GM19328 (cell line): ENCODE data around the gene IGDCC3.

Source experiments
- ATAC-seq: cut with Tn5 transposase; IDR thresholded peaks from one replicate; pipeline ENCODE4 v1.9.1; 2021; ENCODE audit warnings: mild to moderate bottlenecking, moderate library complexity; ENCODE audit not compliant: unreplicated experiment

Gene IGDCC3

DNA sequence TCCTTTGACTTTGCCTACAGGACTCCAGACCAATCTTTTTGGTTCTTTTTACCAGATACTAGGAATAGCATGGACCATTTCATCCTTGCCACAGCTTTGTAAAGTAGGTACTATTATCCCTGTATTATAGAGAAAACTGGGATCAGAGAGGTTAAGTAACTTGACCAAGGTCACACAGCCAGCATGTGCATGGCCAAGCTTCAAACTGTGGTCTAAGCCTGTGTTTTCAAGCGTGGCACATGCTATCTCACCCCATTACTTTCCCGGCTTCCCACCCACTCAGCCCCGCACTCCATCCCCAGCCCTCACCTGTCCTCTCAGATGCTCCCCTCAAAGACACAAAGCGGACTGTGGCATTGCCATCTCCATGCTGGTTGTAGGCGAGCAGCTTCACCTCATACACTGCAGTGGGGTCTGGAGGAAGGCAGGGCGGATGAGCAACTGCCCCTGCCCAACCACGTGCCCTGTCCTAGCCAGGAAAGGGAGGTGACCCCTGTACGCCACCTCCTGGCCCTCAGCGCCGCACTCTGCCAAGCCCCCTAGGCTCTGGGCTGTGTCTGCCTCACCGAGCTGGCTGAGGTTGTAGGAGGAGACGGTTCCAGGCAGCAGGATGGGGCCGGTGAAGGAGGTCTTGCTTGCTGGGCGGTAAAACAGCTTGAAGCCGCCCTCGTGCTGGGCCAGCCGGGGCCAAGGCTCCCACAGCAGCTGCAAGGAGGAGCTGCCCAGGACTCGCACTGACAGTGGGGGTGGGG lies 47.6 kb downstream of the IGDCC3 start:
- no peak for ATAC-seq

DNA sequence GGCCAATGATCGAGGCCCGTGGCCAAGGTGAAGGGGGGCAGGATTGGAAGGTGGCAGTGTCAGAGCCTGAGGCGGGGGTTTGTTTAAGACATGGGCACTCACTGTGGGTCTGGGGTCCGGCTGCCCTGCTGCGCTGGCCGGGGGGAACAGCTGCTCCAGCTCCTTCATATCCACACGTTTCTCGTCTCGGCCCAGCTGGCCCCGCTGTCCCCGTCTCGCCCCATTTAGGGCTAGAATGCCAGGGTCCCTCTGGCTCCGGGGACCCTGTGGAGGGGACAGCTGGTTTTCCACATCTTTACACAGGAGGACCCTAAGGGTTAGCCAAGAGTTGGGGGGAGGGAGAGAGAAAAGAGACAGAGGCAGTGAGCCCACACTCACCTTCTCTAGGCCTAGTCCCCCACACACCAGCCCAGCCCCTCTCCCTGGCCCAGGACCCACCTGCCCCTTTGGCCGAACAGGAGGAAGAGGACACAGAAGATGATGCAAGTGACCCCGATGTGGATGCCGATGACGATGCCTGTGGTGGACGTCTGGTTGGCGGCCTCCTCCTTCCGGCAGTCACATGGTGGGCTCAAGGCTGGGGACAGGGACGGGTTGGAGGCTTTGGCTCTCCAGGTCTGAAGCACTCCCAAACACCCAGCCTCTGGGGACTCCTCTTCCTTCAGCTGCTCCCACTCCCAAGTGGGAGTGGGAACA lies 48.4 kb downstream of the IGDCC3 start:
- ATAC-seq: no peak

- ATAC-seq: no peak
These were observed 49.1 kb downstream of the IGDCC3 start for GRCh38 chr15:65328506-65329287.

DNA sequence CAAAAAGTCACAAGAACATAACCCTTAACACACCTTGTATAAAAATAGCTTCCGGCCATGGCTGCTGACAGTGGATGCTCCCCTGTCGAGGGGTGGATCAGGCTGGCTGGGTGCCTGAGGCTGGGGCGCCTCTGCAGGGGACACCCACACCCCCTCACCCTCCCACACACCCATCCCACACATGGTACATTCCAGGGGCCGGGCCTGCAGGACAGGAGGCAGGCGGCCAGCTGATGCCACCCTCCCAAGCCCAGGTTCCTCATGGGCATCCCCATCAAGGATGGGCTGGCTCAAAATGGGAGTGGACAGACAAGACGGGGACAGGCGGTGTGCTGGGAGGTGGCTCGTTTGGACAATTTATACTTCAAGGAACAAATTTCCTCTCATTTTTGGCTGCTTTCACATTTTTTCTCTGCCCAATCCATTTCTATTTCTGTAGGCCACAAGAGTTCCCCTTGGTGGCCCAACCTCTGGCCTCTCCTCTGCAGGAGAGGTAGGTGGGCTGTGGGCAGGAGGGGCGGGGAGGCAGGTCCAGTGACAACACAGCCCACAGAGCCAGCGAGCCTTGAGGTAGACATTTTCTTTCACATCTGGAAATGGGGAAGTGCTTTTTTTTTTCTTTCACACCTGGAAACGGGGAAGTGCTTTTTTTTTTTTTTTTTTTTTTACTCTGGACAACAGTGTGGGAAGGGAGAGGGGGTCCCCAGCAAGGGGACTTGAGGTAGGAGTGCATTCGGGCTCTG lies 50.0 kb downstream of the IGDCC3 start:
- no peak for ATAC-seq

GRCh38 chr15:65326818-65327217 lies 51.0 kb downstream of the IGDCC3 start:
- ATAC-seq: no peak

DNA sequence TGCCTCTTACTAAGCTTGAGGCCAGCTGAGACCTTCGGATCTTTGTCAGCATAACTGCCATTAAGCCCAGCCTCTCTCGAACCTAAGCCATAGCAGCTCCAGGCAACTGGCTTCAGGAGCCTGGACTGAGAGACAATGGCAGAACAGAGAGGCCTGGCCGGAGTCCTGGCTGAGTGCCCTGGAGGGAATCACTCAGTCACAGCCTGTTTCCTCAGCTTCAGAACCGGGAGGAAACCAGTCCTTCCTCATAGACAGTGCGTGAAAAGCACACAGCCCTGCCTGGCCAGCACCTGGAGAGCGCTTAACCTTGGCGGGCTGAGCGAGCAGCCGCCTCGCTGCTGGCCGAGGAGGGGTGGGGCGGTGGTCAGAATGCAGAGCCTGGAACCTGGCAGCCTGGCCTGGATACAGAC lies 51.7 kb downstream of the IGDCC3 start:
- ATAC-seq: no peak

- ATAC-seq: no peak
These were observed 54.7 kb downstream of the IGDCC3 start for GRCh38 chr15:65323071-65323511.

DNA sequence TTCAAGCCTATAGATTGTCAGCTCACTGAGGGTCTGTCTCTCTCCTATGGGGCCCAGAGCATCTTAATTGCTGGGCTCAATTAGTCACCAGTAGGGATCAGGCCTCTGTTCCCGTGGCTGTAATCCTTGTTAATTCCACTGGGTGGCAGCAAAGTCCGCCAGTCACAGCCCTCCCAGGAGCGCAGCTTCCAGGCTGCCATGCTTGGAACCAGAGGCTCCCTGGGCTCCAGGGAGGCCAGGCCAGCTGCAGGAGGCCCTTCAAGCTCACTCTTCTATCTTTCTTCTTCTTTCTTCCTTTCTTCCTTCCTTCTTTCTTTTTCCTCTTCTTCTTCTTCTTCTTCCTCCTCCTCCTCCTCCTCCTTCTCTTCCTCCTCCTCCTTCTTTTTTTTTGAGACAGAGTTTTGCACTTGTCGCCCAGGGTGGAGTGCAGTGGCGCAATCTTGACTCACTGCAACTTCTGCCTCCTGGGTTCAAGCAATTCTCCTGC lies 58.9 kb downstream of the IGDCC3 start:
- ATAC-seq: no peak

- no peak for ATAC-seq
These were observed 65.3 kb downstream of the IGDCC3 start for GRCh38 chr15:65312400-65312916.

GRCh38 chr15:65311760-65312159 lies 66.0 kb downstream of the IGDCC3 start:
- ATAC-seq: no peak

GRCh38 chr15:65310431-65311137 lies 67.2 kb downstream of the IGDCC3 start:
- ATAC-seq: no peak

GRCh38 chr15:65309882-65310418 lies 67.9 kb downstream of the IGDCC3 start:
- ATAC-seq: no peak

DNA sequence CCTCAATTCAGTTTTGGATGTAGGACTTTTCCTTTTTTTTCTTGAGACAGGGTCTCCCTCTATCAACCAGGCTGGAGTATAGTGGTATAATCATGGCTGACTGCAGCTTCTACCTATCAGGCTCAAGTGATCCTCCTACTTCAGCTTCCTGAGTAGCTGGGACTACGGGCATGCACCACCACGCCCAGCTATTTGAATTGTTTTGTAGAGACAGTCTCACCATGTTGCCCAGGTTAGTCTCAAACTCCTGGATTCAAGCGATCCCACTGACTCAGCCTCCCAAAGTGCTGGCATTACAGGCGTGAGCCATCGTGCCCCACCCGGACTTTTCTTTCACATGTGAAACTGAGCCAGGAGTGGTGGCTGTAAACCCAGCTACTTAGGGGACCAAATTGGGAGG lies 69.8 kb downstream of the IGDCC3 start:
- no peak for ATAC-seq

- no peak for ATAC-seq
These were observed 71.3 kb downstream of the IGDCC3 start for GRCh38 chr15:65306551-65306950.

DNA sequence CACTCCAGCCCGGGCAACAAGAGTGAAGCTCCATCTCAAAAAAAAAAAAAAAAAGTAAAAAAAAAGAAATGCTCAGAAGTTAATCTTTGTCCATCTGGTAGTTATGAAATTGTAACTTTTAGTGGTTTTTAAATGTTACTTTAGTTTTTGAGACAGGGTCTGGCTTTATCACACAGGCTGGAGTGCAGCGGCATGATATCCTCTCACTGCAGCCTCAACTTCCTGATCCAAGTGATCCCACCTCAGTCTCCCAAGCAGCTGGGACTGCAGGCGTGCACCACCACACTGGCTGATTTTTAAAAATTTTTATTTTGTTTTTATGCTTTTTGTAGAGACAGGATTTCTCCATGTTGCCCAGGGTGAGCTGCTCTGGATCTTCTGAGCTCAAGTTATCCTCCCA lies 72.0 kb downstream of the IGDCC3 start:
- ATAC-seq: no peak

DNA sequence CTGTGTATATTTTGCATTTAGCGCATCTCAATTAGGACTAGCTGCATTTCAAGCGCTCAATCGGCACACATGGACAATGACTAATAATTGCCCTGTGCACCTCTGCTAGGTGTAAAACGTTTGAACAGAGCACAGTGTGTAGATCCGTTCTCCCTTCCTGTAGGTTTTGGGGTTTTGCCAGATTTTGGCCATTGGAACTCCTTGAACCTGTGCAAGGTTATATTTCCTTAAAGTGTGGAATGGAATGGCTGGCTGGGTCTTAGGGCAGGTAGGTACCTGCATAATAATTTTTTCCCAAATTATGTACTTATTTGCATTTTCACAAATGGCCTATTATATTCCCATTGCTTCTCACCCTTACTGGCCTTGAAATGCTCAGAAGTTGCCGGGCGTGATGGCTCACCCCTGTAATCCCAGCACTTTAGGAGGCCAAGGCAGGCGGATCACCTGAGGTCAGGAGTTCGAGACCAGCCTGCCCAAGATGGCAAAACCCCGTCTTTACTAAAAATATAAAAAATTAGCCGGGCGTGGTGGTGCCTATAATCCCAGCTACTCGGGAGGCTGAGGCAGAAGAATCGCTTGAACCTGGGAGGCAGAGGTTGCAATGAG lies 72.5 kb downstream of the IGDCC3 start:
- no peak for ATAC-seq

GRCh38 chr15:65304381-65305149 lies 73.2 kb downstream of the IGDCC3 start, which contains the start of gene RNU5B-1:
TSS of gene RNU5B-1 (plus strand) at chr15:65304677.
- peak; percentile 57 for ATAC-seq

DNA sequence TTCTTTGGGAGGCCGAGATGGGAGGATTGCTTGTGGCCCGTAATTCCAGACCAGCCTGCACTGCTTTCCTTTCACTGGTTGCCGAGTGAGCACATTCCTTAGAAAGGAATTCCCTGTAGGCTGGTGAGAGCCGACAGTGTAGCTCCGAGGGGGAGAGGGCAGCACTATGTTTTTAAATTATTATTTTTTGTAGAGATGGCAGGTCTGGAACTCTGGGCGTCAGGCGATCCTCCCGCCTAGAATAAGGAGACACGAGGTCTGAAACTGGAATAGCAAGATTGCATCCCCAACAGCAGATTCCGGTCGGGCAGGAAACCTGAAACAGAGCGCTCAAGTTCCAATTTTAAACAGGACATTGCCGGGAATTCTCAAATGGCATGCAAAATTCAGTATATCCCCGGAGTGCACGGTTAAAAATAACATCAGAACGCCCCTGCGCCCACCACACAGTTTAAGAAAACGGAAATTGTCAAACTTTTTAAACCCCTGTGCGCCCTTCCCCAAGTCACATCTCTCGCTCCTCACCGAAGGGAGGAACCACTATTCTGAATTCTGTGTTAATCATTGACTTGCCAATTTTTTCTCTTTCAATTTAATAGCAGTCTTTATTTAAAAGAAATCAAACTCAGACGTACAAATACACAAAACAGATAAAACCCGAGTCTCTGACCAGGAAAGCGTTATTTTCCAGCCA lies 74.0 kb downstream of the IGDCC3 start:
- ATAC-seq: no peak
